K562 (cell line): Measurements from ENCODE around the gene MYO1F.

Source experiments
- ARID3A ChIP-seq: IDR thresholded peaks from 2 replicates; pipeline ENCODE4 v1.6.1; 2012; ENCODE audit warnings: low read depth, low read length, improper control_type of control experiment, borderline replicate concordance
- BMI1 ChIP-seq: fragments of 150-350 bp; IDR thresholded peaks from 2 replicates; pipeline ENCODE4 v1.6.1; 2014; ENCODE audit warnings: low read length
- CTCF ChIP-seq, 3 experiments: IDR thresholded peaks in 2 of 3; conservative IDR thresholded peaks in 1 of 3; 2 replicates each; pipeline ENCODE4 v1.5.1; 2011 to 2012; ENCODE audit warnings: low read length in 3 of 3, mild to moderate bottlenecking in 3 of 3, control low read depth in 2 of 3, improper control_type of control experiment in 1 of 3, inconsistent platforms in 1 of 3, low read depth in 1 of 3, mixed read lengths in 1 of 3, moderate library complexity in 1 of 3; ENCODE audit not compliant: insufficient read depth in 2 of 3
- FOXM1 ChIP-seq, 2 experiments: fragments of 450-650 bp in 1 of 2; sonication (generic) in 1 of 2; formaldehyde crosslinking in 1 of 2; IDR thresholded peaks; 2 replicates each; pipeline versions ENCODE4 v1.6.1 to v1.9.0; 2017 to 2022; ENCODE audit warnings: low read depth in 2 of 2, mild to moderate bottlenecking in 2 of 2, missing genetic modification reagents in 1 of 2, moderate library complexity in 1 of 2
- IRF9 ChIP-seq: fragments of 450-650 bp; IDR thresholded peaks from 2 replicates; pipeline ENCODE4 v1.6.1; 2016; ENCODE audit warnings: missing biosample characterization, missing genetic modification characterization
- KDM2B ChIP-seq: fragments of 250-450 bp; sonication (Bioruptor Pico); IDR thresholded peaks from 2 replicates; pipeline ENCODE4 v1.8.0; 2021; ENCODE audit warnings: mild to moderate bottlenecking, moderate library complexity
- MAX ChIP-seq: sonication (generic); formaldehyde crosslinking; IDR thresholded peaks from 2 replicates; pipeline ENCODE4 v1.9.0; 2022; ENCODE audit warnings: mild to moderate bottlenecking, missing genetic modification reagents
- NFATC3 ChIP-seq: fragments of 450-650 bp; IDR thresholded peaks from 2 replicates; pipeline ENCODE4 v1.6.1; 2017; ENCODE audit warnings: mild to moderate bottlenecking
- TEAD4 ChIP-seq, 2 experiments: sonication (generic) in 1 of 2; formaldehyde crosslinking in 1 of 2; IDR thresholded peaks; 2 replicates each; pipeline versions ENCODE4 v1.6.1 to v1.8.0; 2012 to 2022; ENCODE audit warnings: borderline replicate concordance in 1 of 2, inconsistent platforms in 1 of 2, low read length in 1 of 2, mild to moderate bottlenecking in 1 of 2, missing genetic modification reagents in 1 of 2
- ZC3H4 ChIP-seq: sonication (generic); formaldehyde crosslinking; IDR thresholded peaks from 2 replicates; pipeline ENCODE4 v1.9.0; 2021; ENCODE audit warnings: missing genetic modification reagents, borderline replicate concordance

- TF ChIP-seq FOXM1 (IDR thresholded peaks at IDR 0.05; ENCODE audit: low read depth) (no peak), FOXM1 (CRISPR knock-in tag; IDR thresholded peaks at IDR 0.05; ENCODE audit: low read depth) (no peak), TEAD4 (IDR thresholded peaks at IDR 0.05; ENCODE audit: low read length) (no peak), TEAD4 (CRISPR knock-in tag; IDR thresholded peaks at IDR 0.05; ENCODE audit: borderline replicate concordance) (no peak), CTCF (IDR thresholded peaks at IDR 0.05 in 2 of 3, conservative IDR thresholded peaks at IDR 0.05 in 1 of 3; ENCODE audit: insufficient read depth in 2 of 3, low read depth in 1 of 3, low read length in 3 of 3) (no peak), MAX (CRISPR knock-in tag) (no peak), ZC3H4 (no peak), NFATC3 (no peak), BMI1 (no peak), IRF9 (tag) (no peak), ARID3A (no peak), KDM2B (CRISPR knock-in tag) (no peak)
Observed at GRCh38 chr19:8500158-8500557, 77.1 kb downstream of the MYO1F start.
